ENCODE measurements around the gene GLT8D2.

DNA sequence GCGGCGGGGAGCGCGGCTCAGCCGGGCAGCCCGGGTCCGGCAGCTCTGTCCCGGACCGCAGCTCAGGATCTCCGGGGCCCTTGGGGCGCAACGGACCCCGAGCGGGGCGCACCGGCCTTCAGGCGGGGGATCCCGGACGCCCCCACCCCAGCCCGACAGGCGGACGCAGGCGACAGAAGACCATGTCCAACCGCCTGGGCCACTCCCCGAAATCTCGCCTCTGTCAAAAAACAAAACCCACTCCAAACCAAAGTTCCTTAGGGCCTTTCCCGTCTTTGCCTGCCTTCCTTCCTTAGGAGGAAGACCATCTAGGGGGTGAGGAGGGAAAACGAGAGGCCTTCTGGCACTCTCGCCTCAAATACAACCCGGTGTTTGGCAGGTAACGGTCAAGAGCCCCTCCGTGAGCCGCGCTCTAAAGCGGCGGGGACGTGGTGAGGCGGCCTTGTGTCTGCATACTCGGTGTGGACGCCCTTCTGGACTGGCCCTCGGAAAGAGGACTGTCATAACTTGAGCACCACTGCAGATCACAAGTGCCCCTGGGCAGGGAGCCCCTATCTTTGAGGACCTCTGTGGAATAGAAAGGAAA lies 14.9 kb upstream of the GLT8D2 start:
- TF ChIP-seq, protein P1, sequence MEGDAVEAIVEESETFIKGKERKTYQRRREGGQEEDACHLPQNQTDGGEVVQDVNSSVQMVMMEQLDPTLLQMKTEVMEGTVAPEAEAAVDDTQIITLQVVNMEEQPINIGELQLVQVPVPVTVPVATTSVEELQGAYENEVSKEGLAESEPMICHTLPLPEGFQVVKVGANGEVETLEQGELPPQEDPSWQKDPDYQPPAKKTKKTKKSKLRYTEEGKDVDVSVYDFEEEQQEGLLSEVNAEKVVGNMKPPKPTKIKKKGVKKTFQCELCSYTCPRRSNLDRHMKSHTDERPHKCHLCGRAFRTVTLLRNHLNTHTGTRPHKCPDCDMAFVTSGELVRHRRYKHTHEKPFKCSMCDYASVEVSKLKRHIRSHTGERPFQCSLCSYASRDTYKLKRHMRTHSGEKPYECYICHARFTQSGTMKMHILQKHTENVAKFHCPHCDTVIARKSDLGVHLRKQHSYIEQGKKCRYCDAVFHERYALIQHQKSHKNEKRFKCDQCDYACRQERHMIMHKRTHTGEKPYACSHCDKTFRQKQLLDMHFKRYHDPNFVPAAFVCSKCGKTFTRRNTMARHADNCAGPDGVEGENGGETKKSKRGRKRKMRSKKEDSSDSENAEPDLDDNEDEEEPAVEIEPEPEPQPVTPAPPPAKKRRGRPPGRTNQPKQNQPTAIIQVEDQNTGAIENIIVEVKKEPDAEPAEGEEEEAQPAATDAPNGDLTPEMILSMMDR (IDR thresholded peaks at IDR 0.05 in 4 of 5, conservative IDR thresholded peaks at IDR 0.05 in 1 of 5): no peak
- TF ChIP-seq POLR2A (IDR thresholded peaks at IDR 0.05): peak in 1 of 2 donors; percentile 83
